Ishikawa (cell line): ENCODE results near the gene LANCL1.

Experiments used
- CREB1 ChIP-seq: IDR thresholded peaks from 2 replicates; pipeline ENCODE4 v1.6.1; 2012; ENCODE audit warnings: low read depth
- EGR1 ChIP-seq: IDR thresholded peaks from 2 replicates; pipeline ENCODE4 v1.6.1; 2012
- EP300 ChIP-seq: IDR thresholded peaks from 2 replicates; pipeline ENCODE4 v1.6.1; 2012; ENCODE audit warnings: borderline replicate concordance
- MAX ChIP-seq: IDR thresholded peaks from 2 replicates; pipeline ENCODE4 v1.6.1; 2012
- RAD21 ChIP-seq: IDR thresholded peaks from 2 replicates; pipeline ENCODE4 v1.6.1; 2012; ENCODE audit warnings: low read depth
- REST ChIP-seq: IDR thresholded peaks from 2 replicates; pipeline ENCODE4 v1.6.1; 2012; ENCODE audit warnings: low read depth, mild to moderate bottlenecking
- TAF1 ChIP-seq: IDR thresholded peaks from 2 replicates; pipeline ENCODE4 v1.6.1; 2012; ENCODE audit warnings: low read depth, mild to moderate bottlenecking

GRCh38 chr2:210442878-210443277 lies 33.7 kb downstream of the LANCL1 start:
- TF ChIP-seq EGR1 (no peak), RAD21 (no peak), EP300 (no peak), TAF1 (no peak), MAX (no peak), CREB1 (no peak), REST (no peak)
